Osteoblast (primary cell): Measurements from ENCODE around the gene ARFGAP3. TPM values are rescaled to one million over a fixed set of nuclear protein-coding genes. Genes with fewer than 3 reads are reported as not detected.

Source experiments
- DNase-seq: peaks from one replicate; pipeline ENCODE4 v3.0.0; 2011; ENCODE audit warnings: low spot score, mixed read lengths; ENCODE audit not compliant: insufficient read length; ENCODE audit errors: missing footprints
- H2AFZ ChIP-seq: 2 replicates; pipeline ENCODE4 v1.6.0; 2011; ENCODE audit warnings: mild to moderate bottlenecking, low read length
- H3K27ac ChIP-seq: 2 replicates; pipeline ENCODE4 v1.5.1; 2011; ENCODE audit warnings: mild to moderate bottlenecking, low read depth, low read length, moderate library complexity
- H3K27me3 ChIP-seq: 2 replicates; pipeline ENCODE4 v1.6.0; 2012; ENCODE audit warnings: mild to moderate bottlenecking, control low read depth, inconsistent platforms, low read length, moderate library complexity; ENCODE audit not compliant: insufficient read depth
- H3K36me3 ChIP-seq: 2 replicates; pipeline ENCODE4 v1.5.1; 2011; ENCODE audit warnings: mild to moderate bottlenecking, low read length, control low read depth, moderate library complexity; ENCODE audit not compliant: insufficient read depth
- H3K4me1 ChIP-seq: 2 replicates; pipeline ENCODE4 v1.5.1; 2011; ENCODE audit warnings: mild to moderate bottlenecking, low read length, control low read depth, moderate library complexity; ENCODE audit not compliant: insufficient read depth
- H3K4me2 ChIP-seq: 2 replicates; pipeline ENCODE4 v1.6.0; 2011; ENCODE audit warnings: mild to moderate bottlenecking, low read length; ENCODE audit not compliant: insufficient read depth
- H3K4me3 ChIP-seq: fragments of 200-600 bp; sonication (generic); 3 replicates; pipeline ENCODE4 v1.5.1; 2012; ENCODE audit warnings: mild to moderate bottlenecking, low read length, inconsistent platforms; ENCODE audit not compliant: insufficient read depth
- H3K79me2 ChIP-seq: 2 replicates; pipeline ENCODE4 v1.6.0; 2012; ENCODE audit warnings: mild to moderate bottlenecking, low read length, control low read depth, inconsistent platforms; ENCODE audit not compliant: insufficient read depth
- H3K9me3 ChIP-seq: 2 replicates; pipeline ENCODE4 v1.5.1; 2011; ENCODE audit warnings: low read depth, low read length, control low read depth
- H4K20me1 ChIP-seq: 2 replicates; pipeline ENCODE4 v1.6.0; 2012; ENCODE audit warnings: mild to moderate bottlenecking, low read length, control low read depth; ENCODE audit not compliant: insufficient read depth
- total RNA-seq: library from RNA; depleted of rRNA; stranded (reverse); fragments of >200 nt; gene quantifications from 2 replicates; pipeline ENCODE4 v1.2.3, GENCODE V29; 2012
- TF ChIP-seq, protein P1 (sequence below): IDR thresholded peaks from 2 replicates; pipeline ENCODE4 v1.5.1; 2011; ENCODE audit warnings: mild to moderate bottlenecking, low read depth, low read length, moderate library complexity; ENCODE audit errors: extremely low read depth

Gene ARFGAP3
- total RNA-seq, 1 donor, result 90.5 TPM

GRCh38 chr22:42883970-42884369, 26.9 kb upstream of the ARFGAP3 start:
- H4K20me1 ChIP-seq, result peaks cover 11% of the 10 kb centered on the region
- no peak overlapping the region for H2AFZ ChIP-seq
- no peak overlapping the region for H3K27ac ChIP-seq
- H3K36me3 ChIP-seq, result peaks cover 65% of the 10 kb centered on the region
- DNase-seq, result peak; percentile 30
- H3K27me3 ChIP-seq, result no peaks in the 10 kb centered on the region
- H3K79me2 ChIP-seq, result peaks cover 2% of the 10 kb centered on the region
- H3K4me3 ChIP-seq, result no peak overlapping the region
- no peaks in the 10 kb centered on the region for H3K4me1 ChIP-seq
- no peak overlapping the region for H3K4me2 ChIP-seq
- H3K9me3 ChIP-seq, result no peaks in the 10 kb centered on the region
- TF ChIP-seq, protein P1, sequence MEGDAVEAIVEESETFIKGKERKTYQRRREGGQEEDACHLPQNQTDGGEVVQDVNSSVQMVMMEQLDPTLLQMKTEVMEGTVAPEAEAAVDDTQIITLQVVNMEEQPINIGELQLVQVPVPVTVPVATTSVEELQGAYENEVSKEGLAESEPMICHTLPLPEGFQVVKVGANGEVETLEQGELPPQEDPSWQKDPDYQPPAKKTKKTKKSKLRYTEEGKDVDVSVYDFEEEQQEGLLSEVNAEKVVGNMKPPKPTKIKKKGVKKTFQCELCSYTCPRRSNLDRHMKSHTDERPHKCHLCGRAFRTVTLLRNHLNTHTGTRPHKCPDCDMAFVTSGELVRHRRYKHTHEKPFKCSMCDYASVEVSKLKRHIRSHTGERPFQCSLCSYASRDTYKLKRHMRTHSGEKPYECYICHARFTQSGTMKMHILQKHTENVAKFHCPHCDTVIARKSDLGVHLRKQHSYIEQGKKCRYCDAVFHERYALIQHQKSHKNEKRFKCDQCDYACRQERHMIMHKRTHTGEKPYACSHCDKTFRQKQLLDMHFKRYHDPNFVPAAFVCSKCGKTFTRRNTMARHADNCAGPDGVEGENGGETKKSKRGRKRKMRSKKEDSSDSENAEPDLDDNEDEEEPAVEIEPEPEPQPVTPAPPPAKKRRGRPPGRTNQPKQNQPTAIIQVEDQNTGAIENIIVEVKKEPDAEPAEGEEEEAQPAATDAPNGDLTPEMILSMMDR, result no peak

GRCh38 chr22:42883121-42883520, 26.0 kb upstream of the ARFGAP3 start:
- Histone ChIP-seq H3K27ac (no peak overlapping the region), H3K27me3 (no peaks in the 10 kb centered on the region), H3K4me2 (no peak overlapping the region), H3K9me3 (no peaks in the 10 kb centered on the region), H3K79me2 (peaks cover under 1% of the 10 kb centered on the region), H2AFZ (no peak overlapping the region), H3K36me3 (peaks cover 62% of the 10 kb centered on the region), H3K4me1 (no peaks in the 10 kb centered on the region), H3K4me3 (no peak overlapping the region), H4K20me1 (peaks cover 11% of the 10 kb centered on the region)
- TF ChIP-seq, protein P1, result no peak
- DNase-seq, result peak; percentile 76

- H3K36me3 ChIP-seq, result peaks cover 62% of the 10 kb centered on the region
- no peaks in the 10 kb centered on the region for H3K79me2 ChIP-seq
- no peaks in the 10 kb centered on the region for H3K4me1 ChIP-seq
- H3K4me3 ChIP-seq, result no peak overlapping the region
- no peak overlapping the region for H2AFZ ChIP-seq
- no peak overlapping the region for H3K27ac ChIP-seq
- no peaks in the 10 kb centered on the region for H3K9me3 ChIP-seq
- TF ChIP-seq, protein P1, result no peak
- no peak overlapping the region for H3K4me2 ChIP-seq
- H4K20me1 ChIP-seq, result peaks cover 11% of the 10 kb centered on the region
- DNase-seq, result peak; percentile 61
- H3K27me3 ChIP-seq, result no peaks in the 10 kb centered on the region
Measured at GRCh38 chr22:42881982-42882656, 25.0 kb upstream of the ARFGAP3 start.

GRCh38 chr22:42881298-42881697, 24.2 kb upstream of the ARFGAP3 start:
- Histone ChIP-seq H2AFZ (no peak overlapping the region), H3K4me3 (no peak overlapping the region), H3K27ac (no peak overlapping the region), H3K4me2 (no peak overlapping the region), H4K20me1 (peaks cover 11% of the 10 kb centered on the region), H3K9me3 (no peaks in the 10 kb centered on the region), H3K4me1 (no peaks in the 10 kb centered on the region), H3K36me3 (peaks cover 65% of the 10 kb centered on the region), H3K27me3 (no peaks in the 10 kb centered on the region), H3K79me2 (no peaks in the 10 kb centered on the region)
- peak; percentile 68 for DNase-seq
- TF ChIP-seq, protein P1, result no peak
